ENCODE data around the gene TUBB2B.

Gene TUBB2B

DNA sequence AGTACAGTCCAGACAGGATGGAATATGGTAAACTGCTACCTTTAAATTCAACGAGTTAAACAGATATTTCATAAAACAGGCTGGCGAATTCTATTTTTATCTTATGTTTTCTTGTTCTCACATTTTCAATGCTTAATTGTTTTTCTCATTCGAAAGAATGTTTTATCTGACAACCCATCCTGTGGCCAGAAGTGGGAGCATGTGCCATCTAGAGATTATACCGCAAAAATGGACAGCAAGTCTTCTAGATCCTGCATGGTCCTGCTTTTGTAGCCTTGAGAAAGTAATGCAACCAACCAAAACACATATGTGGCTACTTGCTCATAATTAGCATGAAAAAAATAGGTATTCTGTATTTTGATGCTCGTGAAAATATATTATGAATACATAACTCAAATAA is 30.7 kb downstream of the TUBB2B start:
- TF ChIP-seq ZNF70 (CRISPR knock-in tag; IDR thresholded peaks at IDR 0.05) (no peak), SNAI2 (CRISPR knock-in tag; IDR thresholded peaks at IDR 0.05) (no peak), TOX (CRISPR knock-in tag; IDR thresholded peaks at IDR 0.05; ENCODE audit: borderline replicate concordance) (no peak), ARNTL (CRISPR knock-in tag; IDR thresholded peaks at IDR 0.05; ENCODE audit: borderline replicate concordance, low read depth) (no peak), BACH2 (CRISPR knock-in tag; IDR thresholded peaks at IDR 0.05; ENCODE audit: borderline replicate concordance) (no peak), RARB (CRISPR knock-in tag; IDR thresholded peaks at IDR 0.05) (no peak), OSR1 (CRISPR knock-in tag; IDR thresholded peaks at IDR 0.05) (no peak), ZC3H10 (CRISPR knock-in tag; IDR thresholded peaks at IDR 0.05) (no peak)
- TF ChIP-seq, protein P1, sequence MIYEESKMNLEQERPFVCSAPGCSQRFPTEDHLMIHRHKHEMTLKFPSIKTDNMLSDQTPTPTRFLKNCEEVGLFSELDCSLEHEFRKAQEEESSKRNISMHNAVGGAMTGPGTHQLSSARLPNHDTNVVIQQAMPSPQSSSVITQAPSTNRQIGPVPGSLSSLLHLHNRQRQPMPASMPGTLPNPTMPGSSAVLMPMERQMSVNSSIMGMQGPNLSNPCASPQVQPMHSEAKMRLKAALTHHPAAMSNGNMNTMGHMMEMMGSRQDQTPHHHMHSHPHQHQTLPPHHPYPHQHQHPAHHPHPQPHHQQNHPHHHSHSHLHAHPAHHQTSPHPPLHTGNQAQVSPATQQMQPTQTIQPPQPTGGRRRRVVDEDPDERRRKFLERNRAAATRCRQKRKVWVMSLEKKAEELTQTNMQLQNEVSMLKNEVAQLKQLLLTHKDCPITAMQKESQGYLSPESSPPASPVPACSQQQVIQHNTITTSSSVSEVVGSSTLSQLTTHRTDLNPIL (CRISPR knock-in tag; IDR thresholded peaks at IDR 0.05; ENCODE audit: low read depth), result no peak
- TF ChIP-seq, protein P2, sequence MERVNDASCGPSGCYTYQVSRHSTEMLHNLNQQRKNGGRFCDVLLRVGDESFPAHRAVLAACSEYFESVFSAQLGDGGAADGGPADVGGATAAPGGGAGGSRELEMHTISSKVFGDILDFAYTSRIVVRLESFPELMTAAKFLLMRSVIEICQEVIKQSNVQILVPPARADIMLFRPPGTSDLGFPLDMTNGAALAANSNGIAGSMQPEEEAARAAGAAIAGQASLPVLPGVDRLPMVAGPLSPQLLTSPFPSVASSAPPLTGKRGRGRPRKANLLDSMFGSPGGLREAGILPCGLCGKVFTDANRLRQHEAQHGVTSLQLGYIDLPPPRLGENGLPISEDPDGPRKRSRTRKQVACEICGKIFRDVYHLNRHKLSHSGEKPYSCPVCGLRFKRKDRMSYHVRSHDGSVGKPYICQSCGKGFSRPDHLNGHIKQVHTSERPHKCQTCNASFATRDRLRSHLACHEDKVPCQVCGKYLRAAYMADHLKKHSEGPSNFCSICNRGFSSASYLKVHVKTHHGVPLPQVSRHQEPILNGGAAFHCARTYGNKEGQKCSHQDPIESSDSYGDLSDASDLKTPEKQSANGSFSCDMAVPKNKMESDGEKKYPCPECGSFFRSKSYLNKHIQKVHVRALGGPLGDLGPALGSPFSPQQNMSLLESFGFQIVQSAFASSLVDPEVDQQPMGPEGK (CRISPR knock-in tag; IDR thresholded peaks at IDR 0.05; ENCODE audit: borderline replicate concordance), result no peak
- ATAC-seq, result no peak

DNA sequence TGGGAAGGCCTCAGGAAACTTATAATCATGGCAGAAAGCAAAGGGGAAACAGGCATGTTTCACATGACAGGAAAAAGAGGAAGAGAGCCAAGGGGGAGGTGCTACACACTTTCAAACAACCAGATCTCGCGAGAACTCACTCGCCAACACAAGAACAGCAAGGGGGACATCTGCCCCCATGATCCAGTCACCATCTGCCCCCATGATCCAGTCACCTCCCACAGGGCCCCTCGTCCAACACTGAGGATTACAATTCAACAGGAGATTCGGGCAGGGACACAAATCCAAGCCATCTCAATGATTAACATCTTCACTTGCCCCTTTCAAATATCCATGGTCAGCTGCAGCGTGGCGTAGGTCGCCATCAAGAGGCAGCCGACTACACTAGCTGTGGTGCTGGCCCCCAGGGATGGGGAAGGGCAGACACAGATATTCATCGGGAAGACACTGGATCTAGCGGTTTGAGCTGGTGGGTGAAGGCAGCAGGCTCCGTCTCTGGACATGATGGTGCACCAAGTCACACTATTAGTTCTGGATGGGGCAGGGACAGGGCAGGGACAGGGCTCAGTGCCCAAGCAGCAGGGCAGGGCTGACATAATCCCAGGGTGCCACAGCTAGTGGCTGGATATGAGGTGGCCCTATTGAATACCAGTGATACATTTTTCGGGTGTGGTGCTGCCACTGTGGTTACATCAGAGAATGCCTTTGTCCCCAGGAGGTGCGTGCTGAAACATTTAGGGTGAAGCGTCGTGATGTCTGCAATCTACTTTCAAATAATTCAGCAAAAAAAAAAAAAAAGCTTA is 31.6 kb downstream of the TUBB2B start:
- TF ChIP-seq GLIS3 (CRISPR knock-in tag; IDR thresholded peaks at IDR 0.05) (no peak), TCF4 (CRISPR knock-in tag; IDR thresholded peaks at IDR 0.05; ENCODE audit: borderline replicate concordance) (no peak)
- TF ChIP-seq, protein P2 (CRISPR knock-in tag; IDR thresholded peaks at IDR 0.05; ENCODE audit: borderline replicate concordance), result no peak
- ATAC-seq, result peak; percentile 79

DNA sequence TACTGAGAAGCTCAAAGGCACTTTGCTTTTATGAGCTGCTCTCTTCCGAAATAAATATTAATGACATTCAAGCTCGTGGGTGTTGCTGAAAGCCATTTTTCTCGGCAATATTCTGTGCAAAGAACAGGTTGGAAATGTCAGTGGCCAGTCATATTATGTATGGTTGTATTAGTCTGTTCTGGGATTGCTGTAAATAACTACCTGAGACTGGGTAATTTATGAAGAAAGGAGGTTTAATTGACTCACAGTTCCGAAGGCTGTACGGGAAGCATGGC is 32.1 kb downstream of the TUBB2B start:
- TF ChIP-seq TCF4 (CRISPR knock-in tag; IDR thresholded peaks at IDR 0.05; ENCODE audit: borderline replicate concordance), result no peak
- no peak for TF ChIP-seq OSR1 (CRISPR knock-in tag; IDR thresholded peaks at IDR 0.05)
- TF ChIP-seq ZC3H10 (CRISPR knock-in tag; IDR thresholded peaks at IDR 0.05), result no peak
- TF ChIP-seq CSDC2 (CRISPR knock-in tag; IDR thresholded peaks at IDR 0.05), result no peak
- TF ChIP-seq GLIS3 (CRISPR knock-in tag; IDR thresholded peaks at IDR 0.05), result no peak
- TF ChIP-seq ISL1 (CRISPR knock-in tag; IDR thresholded peaks at IDR 0.05), result no peak
- TF ChIP-seq, protein P2 (CRISPR knock-in tag; IDR thresholded peaks at IDR 0.05; ENCODE audit: borderline replicate concordance), result no peak
- TF ChIP-seq ESRRG (CRISPR knock-in tag; IDR thresholded peaks at IDR 0.05), result no peak
- ATAC-seq, result no peak

DNA sequence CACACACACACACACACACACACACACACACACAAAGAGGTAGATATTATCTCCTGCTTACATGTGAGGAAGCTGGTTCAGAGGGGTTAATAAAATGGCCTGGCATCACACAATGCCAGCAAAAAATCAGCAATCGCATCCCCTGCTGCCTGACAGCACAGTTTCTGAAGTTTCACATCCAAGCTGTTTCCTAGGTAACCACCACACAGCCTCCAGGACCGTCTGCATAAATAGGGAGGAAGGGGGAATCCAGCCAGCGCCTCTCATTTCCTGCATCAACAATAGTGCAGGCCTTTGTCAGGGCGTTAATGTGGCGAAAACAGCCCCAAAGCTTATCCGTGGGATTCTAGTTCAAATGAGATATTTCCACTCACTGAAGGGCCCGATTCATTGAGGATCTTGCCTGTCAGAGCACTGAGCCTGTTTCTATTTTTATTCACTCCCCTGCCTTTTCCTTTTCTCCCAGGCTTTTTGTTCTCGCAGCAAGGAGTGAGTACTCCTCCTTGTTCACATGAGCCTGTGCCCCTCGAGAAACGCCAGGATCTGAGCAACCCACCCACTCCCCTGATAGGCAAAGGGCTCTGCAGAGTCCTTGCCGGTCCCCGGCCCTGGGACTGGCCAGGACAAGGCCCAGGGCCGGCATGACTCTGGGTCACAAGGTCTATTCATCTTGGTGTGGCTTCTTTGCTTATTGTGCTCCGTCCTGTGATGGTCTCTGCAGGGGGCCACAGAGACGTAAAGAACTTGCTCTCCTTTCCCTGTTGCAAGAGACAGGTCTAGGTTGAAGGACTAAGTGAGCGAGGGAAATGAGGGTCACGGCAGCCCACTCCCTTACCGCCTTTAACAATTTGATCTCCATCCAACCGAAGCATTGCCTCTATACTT is 32.7 kb downstream of the TUBB2B start:
- peak; percentile 73 for ATAC-seq
- TF ChIP-seq CSDC2 (CRISPR knock-in tag; IDR thresholded peaks at IDR 0.05) (no peak), ZNF70 (CRISPR knock-in tag; IDR thresholded peaks at IDR 0.05) (no peak), ZFP3 (CRISPR knock-in tag; IDR thresholded peaks at IDR 0.05) (no peak), TOX (CRISPR knock-in tag; IDR thresholded peaks at IDR 0.05; ENCODE audit: borderline replicate concordance) (no peak), ZNF565 (CRISPR knock-in tag; conservative IDR thresholded peaks at IDR 0.05; ENCODE audit: low read depth) (no peak), ZNF8 (CRISPR knock-in tag; IDR thresholded peaks at IDR 0.05) (no peak), PPARA (CRISPR knock-in tag; IDR thresholded peaks at IDR 0.05; ENCODE audit: borderline replicate concordance) (no peak), ISL1 (CRISPR knock-in tag; IDR thresholded peaks at IDR 0.05) (no peak), OSR1 (CRISPR knock-in tag; IDR thresholded peaks at IDR 0.05) (no peak), ZFP30 (CRISPR knock-in tag; IDR thresholded peaks at IDR 0.05) (no peak), GLIS3 (CRISPR knock-in tag; IDR thresholded peaks at IDR 0.05) (no peak)
- TF ChIP-seq, protein P3, sequence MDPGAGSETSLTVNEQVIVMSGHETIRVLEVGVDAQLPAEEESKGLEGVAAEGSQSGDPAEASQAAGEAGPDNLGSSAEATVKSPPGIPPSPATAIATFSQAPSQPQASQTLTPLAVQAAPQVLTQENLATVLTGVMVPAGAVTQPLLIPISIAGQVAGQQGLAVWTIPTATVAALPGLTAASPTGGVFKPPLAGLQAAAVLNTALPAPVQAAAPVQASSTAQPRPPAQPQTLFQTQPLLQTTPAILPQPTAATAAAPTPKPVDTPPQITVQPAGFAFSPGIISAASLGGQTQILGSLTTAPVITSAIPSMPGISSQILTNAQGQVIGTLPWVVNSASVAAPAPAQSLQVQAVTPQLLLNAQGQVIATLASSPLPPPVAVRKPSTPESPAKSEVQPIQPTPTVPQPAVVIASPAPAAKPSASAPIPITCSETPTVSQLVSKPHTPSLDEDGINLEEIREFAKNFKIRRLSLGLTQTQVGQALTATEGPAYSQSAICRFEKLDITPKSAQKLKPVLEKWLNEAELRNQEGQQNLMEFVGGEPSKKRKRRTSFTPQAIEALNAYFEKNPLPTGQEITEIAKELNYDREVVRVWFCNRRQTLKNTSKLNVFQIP (CRISPR knock-in tag; IDR thresholded peaks at IDR 0.05; ENCODE audit: borderline replicate concordance, low read depth), result no peak
- TF ChIP-seq, protein P4, sequence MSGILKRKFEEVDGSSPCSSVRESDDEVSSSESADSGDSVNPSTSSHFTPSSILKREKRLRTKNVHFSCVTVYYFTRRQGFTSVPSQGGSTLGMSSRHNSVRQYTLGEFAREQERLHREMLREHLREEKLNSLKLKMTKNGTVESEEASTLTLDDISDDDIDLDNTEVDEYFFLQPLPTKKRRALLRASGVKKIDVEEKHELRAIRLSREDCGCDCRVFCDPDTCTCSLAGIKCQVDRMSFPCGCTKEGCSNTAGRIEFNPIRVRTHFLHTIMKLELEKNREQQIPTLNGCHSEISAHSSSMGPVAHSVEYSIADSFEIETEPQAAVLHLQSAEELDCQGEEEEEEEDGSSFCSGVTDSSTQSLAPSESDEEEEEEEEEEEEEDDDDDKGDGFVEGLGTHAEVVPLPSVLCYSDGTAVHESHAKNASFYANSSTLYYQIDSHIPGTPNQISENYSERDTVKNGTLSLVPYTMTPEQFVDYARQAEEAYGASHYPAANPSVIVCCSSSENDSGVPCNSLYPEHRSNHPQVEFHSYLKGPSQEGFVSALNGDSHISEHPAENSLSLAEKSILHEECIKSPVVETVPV (CRISPR knock-in tag; IDR thresholded peaks at IDR 0.05), result no peak
- TF ChIP-seq, protein P2 (CRISPR knock-in tag; IDR thresholded peaks at IDR 0.05; ENCODE audit: borderline replicate concordance), result no peak
